Prostate gland (tissue), 2 donors: ENCODE measurements around the gene LRRC28.

Source experiments
- POLR2A ChIP-seq: fragments of 450-650 bp; IDR thresholded peaks from one replicate; pipeline ENCODE4 v1.6.1; 2016; ENCODE audit warnings: antibody characterized with exemption, mild to moderate bottlenecking
- TF ChIP-seq, protein P1 (sequence below), 4 experiments: fragments of 200-600 bp in 2 of 4; fragments of 450-650 bp in 2 of 4; sonication (generic) in 2 of 4; IDR thresholded peaks; 1 replicate in 3 of 4; 2 replicates in 1 of 4; pipeline ENCODE4 v1.5.1; 2016 to 2019; ENCODE audit warnings: antibody characterized with exemption in 4 of 4, mild to moderate bottlenecking in 2 of 4, moderate library complexity in 2 of 4

DNA sequence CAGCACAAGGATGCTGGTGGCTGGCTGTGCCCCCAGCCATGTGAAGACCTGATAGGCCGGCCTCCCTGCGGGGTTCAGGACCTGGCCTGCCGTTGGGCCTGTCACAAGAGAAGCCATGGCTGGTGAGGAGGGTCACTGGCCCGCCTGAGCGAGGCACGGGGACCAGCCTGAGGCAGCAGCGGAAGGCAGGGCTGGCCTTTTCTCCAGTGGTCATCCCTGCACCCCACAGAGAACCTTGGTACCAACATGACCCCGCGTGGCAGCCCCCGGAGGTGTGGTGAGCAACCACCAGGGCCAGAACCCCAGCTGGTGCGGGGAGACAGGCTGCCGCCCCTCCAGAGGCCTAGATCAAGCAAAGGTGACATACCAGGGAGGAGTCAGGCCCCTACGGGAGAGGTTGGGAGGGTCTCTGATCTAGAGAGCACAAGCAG, 180.4 kb downstream of the LRRC28 start:
- TF ChIP-seq, protein P1, sequence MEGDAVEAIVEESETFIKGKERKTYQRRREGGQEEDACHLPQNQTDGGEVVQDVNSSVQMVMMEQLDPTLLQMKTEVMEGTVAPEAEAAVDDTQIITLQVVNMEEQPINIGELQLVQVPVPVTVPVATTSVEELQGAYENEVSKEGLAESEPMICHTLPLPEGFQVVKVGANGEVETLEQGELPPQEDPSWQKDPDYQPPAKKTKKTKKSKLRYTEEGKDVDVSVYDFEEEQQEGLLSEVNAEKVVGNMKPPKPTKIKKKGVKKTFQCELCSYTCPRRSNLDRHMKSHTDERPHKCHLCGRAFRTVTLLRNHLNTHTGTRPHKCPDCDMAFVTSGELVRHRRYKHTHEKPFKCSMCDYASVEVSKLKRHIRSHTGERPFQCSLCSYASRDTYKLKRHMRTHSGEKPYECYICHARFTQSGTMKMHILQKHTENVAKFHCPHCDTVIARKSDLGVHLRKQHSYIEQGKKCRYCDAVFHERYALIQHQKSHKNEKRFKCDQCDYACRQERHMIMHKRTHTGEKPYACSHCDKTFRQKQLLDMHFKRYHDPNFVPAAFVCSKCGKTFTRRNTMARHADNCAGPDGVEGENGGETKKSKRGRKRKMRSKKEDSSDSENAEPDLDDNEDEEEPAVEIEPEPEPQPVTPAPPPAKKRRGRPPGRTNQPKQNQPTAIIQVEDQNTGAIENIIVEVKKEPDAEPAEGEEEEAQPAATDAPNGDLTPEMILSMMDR (IDR thresholded peaks at IDR 0.05): no peak
- TF ChIP-seq POLR2A: no peak
